MCF 10A (cell line): Measurements from ENCODE around the gene AUP1. TPM values are rescaled to one million over a fixed set of nuclear protein-coding genes. Genes with fewer than 3 reads are reported as not detected.

ENCODE experiments used
- BruUV-seq: library from RNA; stranded (reverse); fragments of 400-500 nt; replicated peaks from 2 replicates; lab custom pipeline; 2021; lab: Mats Ljungman, UMichigan
- CTCF ChIA-PET: fragments of 300-600 bp; sonication (Branson Sonifier 250); formaldehyde crosslinking; extraction: SDS; loops from one replicate; lab custom pipeline; 2021; ENCODE audit warnings: antibody characterized with exemption, inconsistent platforms; lab: Yijun Ruan, JAX
- POLR2A ChIA-PET: fragments of 300-600, 350-650 bp; sonication (Branson Sonifier 250); formaldehyde crosslinking; extraction: SDS; loops from one replicate; lab custom pipeline; 2020; ENCODE audit warnings: antibody characterized with exemption, inconsistent platforms; lab: Yijun Ruan, JAX
- DNase-seq: peaks from one replicate; pipeline ENCODE4 v3.0.0-alpha.2; 2018; ENCODE audit not compliant: unreplicated experiment
- H3K27ac Mint-ChIP-seq: one replicate; pipeline ENCODE4 v1.8.0; 2022; ENCODE audit warnings: mild to moderate bottlenecking, low read depth, mixed read lengths; ENCODE audit not compliant: unreplicated experiment
- H3K27me3 Mint-ChIP-seq: one replicate; pipeline ENCODE4 v1.8.0; 2022; ENCODE audit warnings: mixed read lengths; ENCODE audit not compliant: insufficient read depth, unreplicated experiment
- H3K36me3 Mint-ChIP-seq: one replicate; pipeline ENCODE4 v1.8.0; 2022; ENCODE audit warnings: mild to moderate bottlenecking, moderate library complexity, mixed read lengths; ENCODE audit not compliant: insufficient read depth, unreplicated experiment
- H3K4me1 Mint-ChIP-seq: one replicate; pipeline ENCODE4 v1.8.0; 2022; ENCODE audit warnings: mixed read lengths; ENCODE audit not compliant: insufficient read depth, unreplicated experiment
- H3K4me3 Mint-ChIP-seq: one replicate; pipeline ENCODE4 v1.8.0; 2022; ENCODE audit warnings: mild to moderate bottlenecking, moderate library complexity, mixed read lengths; ENCODE audit not compliant: unreplicated experiment
- H3K9me3 Mint-ChIP-seq: one replicate; pipeline ENCODE4 v1.8.0; 2022; ENCODE audit warnings: mixed read lengths; ENCODE audit not compliant: unreplicated experiment
- CTCF ChIP-seq: fragments of 200-600 bp; IDR thresholded peaks from one replicate; pipeline ENCODE4 v1.8.0; 2022; ENCODE audit warnings: antibody characterized with exemption, mild to moderate bottlenecking; ENCODE audit not compliant: unreplicated experiment
- intact Hi-C: fragments of 100-400 bp; cut with micrococcal nuclease; formaldehyde crosslinking; loops from 2 replicates; pipeline ENCODE4 v1.14.1; 2022
- total RNA-seq: library from RNA; stranded (reverse); gene quantifications from 2 replicates; pipeline ENCODE4 v1.2.3, GENCODE V29; 2022

The AUP1 gene
- total RNA-seq, 1 experiment from 2014 or later, result 140 TPM

GRCh38 chr2:74569686-74570085, 40.2 kb upstream of the AUP1 start:
- DNase-seq, result no peak
- no peak overlapping the region for H3K4me3 Mint-ChIP-seq
- TF ChIP-seq CTCF, result no peak
- no TSS peak for BruUV-seq
- H3K4me1 Mint-ChIP-seq, result peaks cover 34% of the 10 kb centered on the region
- intact Hi-C loops, result no loop called here
- H3K36me3 Mint-ChIP-seq, result no peaks in the 10 kb centered on the region
- ChIA-PET POLR2A (interaction anchor here (0.7 to 1.5 kb wide), 3 partner anchors 10 to 39 kb away, joined by 3 read pairs; no protein-coding TSS in a partner anchor), CTCF (interaction anchor here (15.5 kb wide), 1 partner anchor 18 kb away, joined by 203 read pairs; no protein-coding TSS in a partner anchor)
- no peaks in the 10 kb centered on the region for H3K27me3 Mint-ChIP-seq
- H3K9me3 Mint-ChIP-seq, result no peaks in the 10 kb centered on the region
- no peak overlapping the region for H3K27ac Mint-ChIP-seq

- peaks cover 38% of the 10 kb centered on the region for H3K4me1 Mint-ChIP-seq
- BruUV-seq, result no TSS peak
Observed at GRCh38 chr2:74567881-74568280, 38.4 kb upstream of the AUP1 start.

GRCh38 chr2:74566754-74567085, 37.2 kb upstream of the AUP1 start:
- intact Hi-C loops, result no loop called here
- H3K36me3 Mint-ChIP-seq, result no peaks in the 10 kb centered on the region
- no peak overlapping the region for H3K4me3 Mint-ChIP-seq
- ChIA-PET CTCF (interaction anchor here (0.6 to 15.5 kb wide), 6 partner anchors 9 to 299 kb away, joined by 3 to 203 read pairs (median 4); no protein-coding TSS in a partner anchor), POLR2A (interaction anchor here (0.7 to 3.0 kb wide), 11 partner anchors 8 to 108 kb away, joined by 3 to 21 read pairs (median 6); partner anchors contain the start of genes AUP1, CCDC142, DQX1 and HTRA2)
- TF ChIP-seq CTCF, result no peak
- H3K4me1 Mint-ChIP-seq, result peaks cover 48% of the 10 kb centered on the region
- H3K27ac Mint-ChIP-seq, result peak overlapping the region; percentile 89
- DNase-seq, result peak; percentile 54
- no peaks in the 10 kb centered on the region for H3K27me3 Mint-ChIP-seq
- H3K9me3 Mint-ChIP-seq, result no peaks in the 10 kb centered on the region
- no TSS peak for BruUV-seq

More at GRCh38 chr2:74567881-74568280, 38.4 kb upstream of the AUP1 start:
- H3K27ac Mint-ChIP-seq, result peak overlapping the region; percentile 16
- peak; percentile 82 for DNase-seq
- intact Hi-C loops, result no loop called here
- no peaks in the 10 kb centered on the region for H3K36me3 Mint-ChIP-seq
- ChIA-PET POLR2A (interaction anchor here (0.7 to 3.0 kb wide), 13 partner anchors 9 to 109 kb away, joined by 3 to 21 read pairs (median 5); partner anchors contain the start of genes AUP1, CCDC142, DQX1 and HTRA2), CTCF (interaction anchor here (0.8 to 15.5 kb wide), 5 partner anchors 9 to 34 kb away, joined by 3 to 203 read pairs (median 5); no protein-coding TSS in a partner anchor)
- no peak for TF ChIP-seq CTCF
- no peaks in the 10 kb centered on the region for H3K9me3 Mint-ChIP-seq
- no peaks in the 10 kb centered on the region for H3K27me3 Mint-ChIP-seq
- H3K4me3 Mint-ChIP-seq, result peak overlapping the region; percentile 2

GRCh38 chr2:74566076-74566753, 36.7 kb upstream of the AUP1 start:
- DNase-seq, result no peak
- TF ChIP-seq CTCF, result no peak
- Mint-ChIP-seq H3K27me3 (no peaks in the 10 kb centered on the region), H3K4me3 (no peak overlapping the region), H3K9me3 (no peaks in the 10 kb centered on the region), H3K4me1 (peaks cover 53% of the 10 kb centered on the region), H3K36me3 (no peaks in the 10 kb centered on the region), H3K27ac (peak overlapping the region; percentile 89)
- ChIA-PET POLR2A (interaction anchor here (0.5 to 3.0 kb wide), 10 partner anchors 7 to 151 kb away, joined by 3 to 21 read pairs (median 5); partner anchors contain the start of genes AUP1, CCDC142, HTRA2 and MRPL53), CTCF (interaction anchor here (0.6 to 15.5 kb wide), 8 partner anchors 11 to 298 kb away, joined by 3 to 203 read pairs (median 4); no protein-coding TSS in a partner anchor)
- no TSS peak for BruUV-seq
- intact Hi-C loops, result no loop called here
